ENCODE data around the gene PRR20G.

Gene PRR20G

GRCh38 chr3:127289706-127290575, 2.1 kb upstream of the PRR20G start:
- TF ChIP-seq CTCF (IDR thresholded peaks at IDR 0.05; ENCODE audit: borderline replicate concordance, extremely low read depth, low read length, poor library complexity, severe bottlenecking) (no peak), EZH2 (IDR thresholded peaks at IDR 0.05; ENCODE audit: borderline replicate concordance, low read depth, low read length, severe bottlenecking) (no peak)
- DNase-seq: no peak

GRCh38 chr3:127288921-127289705, 1.3 kb upstream of the PRR20G start:
- no peaks in the 10 kb centered on the region for H3K27me3 ChIP-seq (ENCODE audit: insufficient read depth, low read length, poor library complexity)
- H3K9ac ChIP-seq (ENCODE audit: low read depth, low read length): no peak overlapping the region
- H2AFZ ChIP-seq (ENCODE audit: low read depth, low read length): no peak overlapping the region
- H4K20me1 ChIP-seq (ENCODE audit: insufficient read depth, low read length): no peaks in the 10 kb centered on the region
- H3K4me2 ChIP-seq (ENCODE audit: insufficient read depth, low read length): no peak overlapping the region
- ATAC-seq (ENCODE audit: insufficient read depth, low read depth): no peak
- no peaks in the 10 kb centered on the region for H3K36me3 ChIP-seq (ENCODE audit: insufficient read depth, low read length)
- no peak overlapping the region for H3K27ac ChIP-seq (ENCODE audit: low read length)
- no peaks in the 10 kb centered on the region for H3K79me2 ChIP-seq (ENCODE audit: insufficient read depth, low read length)
- no peak overlapping the region for H3K4me3 ChIP-seq (ENCODE audit: low read depth in 1 of 2, low read length in 2 of 2)
- DNase-seq: no peak
- no peaks in the 10 kb centered on the region for H3K4me1 ChIP-seq (ENCODE audit: insufficient read depth, low read length)
- TF ChIP-seq CTCF (IDR thresholded peaks at IDR 0.05; ENCODE audit: borderline replicate concordance, extremely low read depth, low read length, poor library complexity, severe bottlenecking) (peak; percentile 43), EZH2 (IDR thresholded peaks at IDR 0.05; ENCODE audit: borderline replicate concordance, low read depth, low read length, severe bottlenecking) (no peak)
- H3K9me3 ChIP-seq (ENCODE audit: insufficient read depth, low read length, severe bottlenecking): no peaks in the 10 kb centered on the region

More at GRCh38 chr3:127289706-127290575, 2.1 kb upstream of the PRR20G start:
- no peaks in the 10 kb centered on the region for H3K79me2 ChIP-seq (ENCODE audit: insufficient read depth, low read length)
- H3K4me1 ChIP-seq (ENCODE audit: insufficient read depth, low read length): no peaks in the 10 kb centered on the region
- H4K20me1 ChIP-seq (ENCODE audit: insufficient read depth, low read length): no peaks in the 10 kb centered on the region
- H3K4me3 ChIP-seq (ENCODE audit: low read depth in 1 of 2, low read length in 2 of 2): no peak overlapping the region
- no peak overlapping the region for H3K4me2 ChIP-seq (ENCODE audit: insufficient read depth, low read length)
- H2AFZ ChIP-seq (ENCODE audit: low read depth, low read length): no peak overlapping the region
- H3K9me3 ChIP-seq (ENCODE audit: insufficient read depth, low read length, severe bottlenecking): no peaks in the 10 kb centered on the region
- H3K27me3 ChIP-seq (ENCODE audit: insufficient read depth, low read length, poor library complexity): no peaks in the 10 kb centered on the region
- no peak overlapping the region for H3K9ac ChIP-seq (ENCODE audit: low read depth, low read length)
- H3K36me3 ChIP-seq (ENCODE audit: insufficient read depth, low read length): no peaks in the 10 kb centered on the region
- H3K27ac ChIP-seq (ENCODE audit: low read length): no peak overlapping the region
- no peak for ATAC-seq (ENCODE audit: insufficient read depth, low read depth)

- Histone ChIP-seq H3K79me2 (ENCODE audit: insufficient read depth, low read length) (no peaks in the 10 kb centered on the region), H3K4me1 (ENCODE audit: insufficient read depth, low read length) (no peaks in the 10 kb centered on the region), H2AFZ (ENCODE audit: low read depth, low read length) (no peak overlapping the region), H4K20me1 (ENCODE audit: insufficient read depth, low read length) (no peaks in the 10 kb centered on the region), H3K4me2 (ENCODE audit: insufficient read depth, low read length) (no peak overlapping the region), H3K36me3 (ENCODE audit: insufficient read depth, low read length) (no peaks in the 10 kb centered on the region), H3K9me3 (ENCODE audit: insufficient read depth, low read length, severe bottlenecking) (no peaks in the 10 kb centered on the region), H3K9ac (ENCODE audit: low read depth, low read length) (no peak overlapping the region), H3K27ac (ENCODE audit: low read length) (no peak overlapping the region), H3K4me3 (ENCODE audit: low read depth in 1 of 2, low read length in 2 of 2) (no peak overlapping the region), H3K27me3 (ENCODE audit: insufficient read depth, low read length, poor library complexity) (no peaks in the 10 kb centered on the region)
- DNase-seq: no peak
- TF ChIP-seq EZH2 (IDR thresholded peaks at IDR 0.05; ENCODE audit: borderline replicate concordance, low read depth, low read length, severe bottlenecking) (no peak), CTCF (IDR thresholded peaks at IDR 0.05; ENCODE audit: borderline replicate concordance, extremely low read depth, low read length, poor library complexity, severe bottlenecking) (no peak)
- ATAC-seq (ENCODE audit: insufficient read depth, low read depth): no peak
Measured at GRCh38 chr3:127288343-127288742, 497 bp upstream of the PRR20G start.
